Colonic mucosa (tissue), 4 donors: ENCODE measurements around the gene PLXNA4. TPM values are rescaled to one million over a fixed set of nuclear protein-coding genes. Genes with fewer than 3 reads are reported as not detected.

Experiments used
- DNase-seq: peaks from one replicate; pipeline ENCODE4 v3.0.0-alpha.2; 2020
- H3K27ac ChIP-seq: fragments of 200-600 bp; one replicate; pipeline ENCODE4 v1.8.0; 2021
- H3K27me3 ChIP-seq: fragments of 200-600 bp; one replicate; pipeline ENCODE4 v1.8.0; 2021
- H3K36me3 ChIP-seq: fragments of 200-600 bp; one replicate; pipeline ENCODE4 v1.8.0; 2021
- H3K4me1 ChIP-seq: fragments of 200-600 bp; one replicate; pipeline ENCODE4 v1.8.0; 2021; ENCODE audit warnings: mild to moderate bottlenecking
- H3K4me3 ChIP-seq: fragments of 200-600 bp; one replicate; pipeline ENCODE4 v1.8.0; 2021
- H3K9ac ChIP-seq, 2 donors: one replicate each; pipeline ENCODE4 v1.7.0; 2013; ENCODE audit warnings: control low read depth in 2 of 2, low read depth in 2 of 2, low read length in 2 of 2
- H3K9me3 ChIP-seq: fragments of 200-600 bp; one replicate; pipeline ENCODE4 v1.8.0; 2021
- CTCF ChIP-seq: fragments of 200-600 bp; IDR thresholded peaks from one replicate; pipeline ENCODE4 v1.8.0; 2022; ENCODE audit warnings: antibody characterized with exemption, mild to moderate bottlenecking
- intact Hi-C: fragments of 100-400 bp; cut with DNase I; formaldehyde crosslinking; loops from one replicate; pipeline ENCODE4 v1.14.1; 2022
- total RNA-seq, 2 donors: library from RNA; stranded (reverse); fragmentation: NEBNext Ultra II Directional in 1 of 2; extraction: Animal tissue kit (Norgen Biotek cat#: 25700) in 1 of 2; gene quantifications; one replicate each; pipeline ENCODE4 v1.2.1, GENCODE V29; 2021
- donor health status: healthy.
- donor health status: DM: no; HTN: no; CAD: no.
- donor health status: DM: no; HTN: no; CAD: no.

The PLXNA4 gene
- total RNA-seq, 2 donors from 2014 or later: 0.15 to 0.77 TPM

- intact Hi-C loops: no loop called here
- Histone ChIP-seq H3K9me3 (no peaks in the 10 kb centered on the region), H3K9ac (no peak overlapping the region), H3K27me3 (no peaks in the 10 kb centered on the region), H3K4me3 (no peak overlapping the region), H3K4me1 (no peaks in the 10 kb centered on the region), H3K27ac (no peak overlapping the region), H3K36me3 (no peaks in the 10 kb centered on the region)
- DNase-seq: no peak
- no peak for TF ChIP-seq CTCF
Measured at GRCh38 chr7:132415259-132415658, 161.0 kb downstream of the PLXNA4 start.

- no peak overlapping the region for H3K27ac ChIP-seq
- intact Hi-C loops: no loop called here
- no peak for DNase-seq
- H3K27me3 ChIP-seq: no peaks in the 10 kb centered on the region
- no peak for TF ChIP-seq CTCF
- no peaks in the 10 kb centered on the region for H3K36me3 ChIP-seq
- H3K9me3 ChIP-seq: no peaks in the 10 kb centered on the region
- no peak overlapping the region for H3K4me3 ChIP-seq
- no peak overlapping the region for H3K9ac ChIP-seq
- H3K4me1 ChIP-seq: no peaks in the 10 kb centered on the region
Measured at GRCh38 chr7:132414857-132415256, 161.4 kb downstream of the PLXNA4 start.

GRCh38 chr7:132412435-132412834, 163.8 kb downstream of the PLXNA4 start:
- Histone ChIP-seq H3K9me3 (no peaks in the 10 kb centered on the region), H3K4me1 (no peaks in the 10 kb centered on the region), H3K9ac (no peak overlapping the region), H3K27ac (no peak overlapping the region), H3K4me3 (no peak overlapping the region), H3K36me3 (no peaks in the 10 kb centered on the region), H3K27me3 (no peaks in the 10 kb centered on the region)
- TF ChIP-seq CTCF: no peak
- intact Hi-C loops: no loop called here
- no peak for DNase-seq

GRCh38 chr7:132410861-132411541, 165.3 kb downstream of the PLXNA4 start:
- H3K27me3 ChIP-seq: no peaks in the 10 kb centered on the region
- no peaks in the 10 kb centered on the region for H3K36me3 ChIP-seq
- intact Hi-C loops: no loop called here
- no peak overlapping the region for H3K9ac ChIP-seq
- no peak for TF ChIP-seq CTCF
- H3K27ac ChIP-seq: no peak overlapping the region
- no peaks in the 10 kb centered on the region for H3K9me3 ChIP-seq
- no peak overlapping the region for H3K4me3 ChIP-seq
- no peak for DNase-seq
- H3K4me1 ChIP-seq: no peaks in the 10 kb centered on the region

GRCh38 chr7:132410385-132410784, 165.9 kb downstream of the PLXNA4 start:
- intact Hi-C loops: no loop called here
- Histone ChIP-seq H3K27me3 (no peaks in the 10 kb centered on the region), H3K9me3 (no peaks in the 10 kb centered on the region), H3K4me3 (no peak overlapping the region), H3K36me3 (no peaks in the 10 kb centered on the region), H3K27ac (no peak overlapping the region), H3K9ac (no peak overlapping the region), H3K4me1 (no peaks in the 10 kb centered on the region)
- no peak for TF ChIP-seq CTCF
- DNase-seq: no peak
